K562 (cell line): ENCODE measurements around the gene SLC35G3. TPM values are rescaled to one million over a fixed set of nuclear protein-coding genes. Genes with fewer than 3 reads are reported as not detected.

ENCODE experiments used
- ATAC-seq: fragments of 200-7000 bp; cut with Tn5 transposase; 3 replicates; pipeline ENCODE4 v1.9.1; 2020; ENCODE audit warnings: moderate library complexity
- BruUV-seq: library from RNA; stranded (reverse); fragments of 400-500 nt; replicated peaks from 2 replicates; lab custom pipeline; 2021; lab: Mats Ljungman, UMichigan
- CTCF ChIA-PET: fragments of 300-600 bp; formaldehyde crosslinking; extraction: SDS; loops from one replicate; lab custom pipeline; 2021; ENCODE audit warnings: low intra/inter-chr PET ratio; lab: Yijun Ruan, JAX
- POLR2A ChIA-PET: fragments of 300-600, 350-650 bp; sonication (Branson Sonifier 250); formaldehyde crosslinking; extraction: SDS; loops from one replicate; lab custom pipeline; 2021; ENCODE audit warnings: antibody characterized with exemption, inconsistent platforms; lab: Yijun Ruan, JAX
- DNase-seq, 4 experiments: peaks; one replicate each; pipeline versions ENCODE4 v3.0.0 to v3.0.0-alpha.2; 2011 to 2018; ENCODE audit warnings: low spot score in 3 of 4, mixed read lengths in 3 of 4; ENCODE audit errors: extremely low read depth in 1 of 4
- FAIRE-seq: peaks from 2 replicates; lab custom pipeline; 2011; peaks lifted over from hg19 to GRCh38; lab: Jason Lieb, UNC
- H2AFZ ChIP-seq: 2 replicates; pipeline ENCODE4 v1.6.0; 2011; ENCODE audit warnings: low read depth, low read length, control low read depth, inconsistent platforms
- H3K27ac ChIP-seq: fragments of 200-600 bp; 3 replicates; pipeline ENCODE4 v1.8.0; 2011; ENCODE audit warnings: low read depth, mild to moderate bottlenecking, control low read depth, inconsistent platforms, low read length, moderate library complexity, mixed read lengths; ENCODE audit errors: extremely low read depth
- H3K27me3 ChIP-seq, 2 experiments: fragments of 300-600 bp in 1 of 2; 2 replicates in 1 of 2; 3 replicates in 1 of 2; pipeline versions ENCODE4 v1.6.0 to v1.8.0; 2011; ENCODE audit warnings: inconsistent platforms in 2 of 2, low read length in 2 of 2, mild to moderate bottlenecking in 1 of 2, mixed read lengths in 1 of 2, moderate library complexity in 1 of 2; ENCODE audit not compliant: control insufficient read depth in 2 of 2, insufficient read depth in 2 of 2
- H3K36me3 ChIP-seq: fragments of 300-600 bp; 3 replicates; pipeline ENCODE4 v1.8.0; 2011; ENCODE audit warnings: mild to moderate bottlenecking, low read length, inconsistent platforms; ENCODE audit not compliant: control insufficient read depth, insufficient read depth
- H3K4me1 ChIP-seq, 2 experiments: fragments of 200-600 bp in 1 of 2; replicated peaks in 1 of 2; 2 replicates in 1 of 2; 3 replicates in 1 of 2; pipeline versions ENCODE4 v1.5.1 to v1.8.0; 2011; ENCODE audit warnings: inconsistent platforms in 2 of 2, low read length in 2 of 2, mild to moderate bottlenecking in 1 of 2, mixed read lengths in 1 of 2, moderate library complexity in 1 of 2; ENCODE audit not compliant: control insufficient read depth in 2 of 2, insufficient read depth in 2 of 2
- H3K4me2 ChIP-seq: 2 replicates; pipeline ENCODE4 v1.6.1; 2011; ENCODE audit warnings: low read length, control low read depth, inconsistent platforms, mixed read lengths; ENCODE audit not compliant: insufficient read depth
- H3K4me3 ChIP-seq: fragments of 200-600 bp; sonication (generic), shearing (Covaris generic); 2 replicates; pipeline ENCODE4 v1.5.1; 2016; ENCODE audit warnings: control low read depth, inconsistent platforms
- H3K79me2 ChIP-seq: fragments of 200-600 bp; 3 replicates; pipeline ENCODE4 v1.8.0; 2011; ENCODE audit warnings: low read length, inconsistent platforms; ENCODE audit not compliant: control insufficient read depth, insufficient read depth
- H3K9ac ChIP-seq, 2 experiments: 2 replicates each; pipeline versions ENCODE4 v1.6.0 to v1.6.1; 2011; ENCODE audit warnings: low read depth in 2 of 2, low read length in 2 of 2, control low read depth in 1 of 2, inconsistent platforms in 1 of 2, mild to moderate bottlenecking in 1 of 2, mixed read lengths in 1 of 2; ENCODE audit not compliant: insufficient read depth in 1 of 2
- H3K9me1 ChIP-seq: one replicate; pipeline ENCODE4 v1.6.0; 2011; ENCODE audit warnings: inconsistent platforms, mild to moderate bottlenecking, low read length, moderate library complexity; ENCODE audit not compliant: control insufficient read depth, insufficient read depth
- H3K9me3 ChIP-seq: replicated peaks from 2 replicates; pipeline ENCODE4 v1.5.1; 2011; ENCODE audit warnings: low read depth, low read length, inconsistent platforms; ENCODE audit not compliant: control insufficient read depth, insufficient read depth
- H4K20me1 ChIP-seq: replicated peaks from 2 replicates; pipeline ENCODE4 v1.6.1; 2011; ENCODE audit warnings: low read length, inconsistent platforms, mixed read lengths; ENCODE audit not compliant: control insufficient read depth, insufficient read depth
- ATF1 ChIP-seq, 2 experiments: fragments of 450-650 bp in 1 of 2; IDR thresholded peaks; 2 replicates each; pipeline ENCODE4 v1.6.1; 2016; ENCODE audit warnings: missing compliant biosample characterization in 1 of 2, missing genetic modification characterization in 1 of 2
- E2F4 ChIP-seq: sonication (generic); formaldehyde crosslinking; IDR thresholded peaks from 2 replicates; pipeline ENCODE4 v1.8.0; 2022; ENCODE audit warnings: mild to moderate bottlenecking, low read depth, missing genetic modification reagents
- ELK3 ChIP-seq: fragments of 450-650 bp; formaldehyde crosslinking; IDR thresholded peaks from 2 replicates; pipeline ENCODE4 v1.4.0; 2020; ENCODE audit warnings: mild to moderate bottlenecking
- ETV1 ChIP-seq: fragments of 450-650 bp; conservative IDR thresholded peaks from 2 replicates; pipeline ENCODE4 v1.6.1; 2016; ENCODE audit warnings: missing genetic modification characterization, control low read depth, low read depth, missing compliant biosample characterization
- MED1 ChIP-seq: sonication (generic); formaldehyde crosslinking; IDR thresholded peaks from 2 replicates; pipeline ENCODE4 v1.8.1; 2023; ENCODE audit warnings: missing genetic modification reagents, borderline replicate concordance
- NCOA4 ChIP-seq: fragments of 450-650 bp; IDR thresholded peaks from 2 replicates; pipeline ENCODE4 v1.6.1; 2018; ENCODE audit warnings: mild to moderate bottlenecking; ENCODE audit not compliant: partially characterized antibody
- NR0B1 ChIP-seq: fragments of 450-650 bp; IDR thresholded peaks from one replicate; pipeline ENCODE4 v1.6.1; 2018; ENCODE audit warnings: mild to moderate bottlenecking, moderate library complexity; ENCODE audit not compliant: partially characterized antibody
- RNF2 ChIP-seq: sonication (generic); IDR thresholded peaks from 2 replicates; pipeline ENCODE4 v1.6.1; 2016
- STAT6 ChIP-seq: sonication (generic); formaldehyde crosslinking; IDR thresholded peaks from 2 replicates; pipeline ENCODE4 v1.8.1; 2023; ENCODE audit warnings: mild to moderate bottlenecking, missing genetic modification reagents
- ZBTB5 ChIP-seq: fragments of 450-650 bp; IDR thresholded peaks from 2 replicates; pipeline ENCODE4 v1.6.1; 2017; ENCODE audit warnings: antibody characterized with exemption
- ZFP36 ChIP-seq: fragments of 150-350 bp; IDR thresholded peaks from 2 replicates; pipeline ENCODE4 v1.6.1; 2018; ENCODE audit warnings: low read length, low read depth; ENCODE audit not compliant: partially characterized antibody
- WGBS: fragments of 100-300 bp; shearing (Covaris generic); methylation state at CpG from one replicate; pipeline ENCODE4 v1.1.6; 2016; ENCODE audit warnings: low coverage, mixed read lengths; ENCODE audit not compliant: insufficient coverage; ENCODE audit errors: missing lambda C conversion rate; 5-methylcytosine and 5-hydroxymethylcytosine counted together
- in situ Hi-C: fragments of 300-500 bp; cut with MboI; formaldehyde crosslinking; loops from 4 replicates; pipeline ENCODE4 v1.15.0; 2018; ENCODE audit warnings: inconsistent platforms, mixed read lengths
- intact Hi-C: fragments of 100-400 bp; cut with micrococcal nuclease; formaldehyde crosslinking; loops from 2 replicates; pipeline ENCODE4 v1.14.2; 2022
- polyA plus RNA-seq, 8 experiments: library from polyadenylated mRNA; depleted of rRNA in 4 of 8; stranded (reverse) in 5 of 8; unstranded in 3 of 8; fragments of >200 nt; fragmentation: Nextera tagmentation in 2 of 8; fragmentation: Illumina TruSeq in 1 of 8; extraction: Ambion mirVana in 2 of 8; extraction: Trizol in 1 of 8; gene quantifications; 2 replicates each; pipeline versions ENCODE4 v1.2.1 to v1.2.3, GENCODE V29; 2011 to 2014; ENCODE audit warnings: inconsistent platforms in 1 of 8, missing spikeins in 1 of 8
- total RNA-seq, 7 experiments: library from RNA; depleted of rRNA in 6 of 7; stranded (reverse); fragments of >200 nt in 6 of 7; fragmentation: Illumina TruSeq in 2 of 7; extraction: Trizol in 2 of 7; gene quantifications; 2 replicates each; pipeline versions ENCODE4 v1.2.1 to v1.2.3, GENCODE V29; 2011 to 2021; ENCODE audit warnings: low replicate concordance in 1 of 7

The SLC35G3 gene
- total and polyA plus RNA-seq, 9 of the 15 experiments (the other 6 are each of a cell fraction or from before 2014, with no cell fraction given) = not detected

GRCh38 chr17:35159940-35160339 is 34.3 kb downstream of the SLC35G3 start:
- 0% methylated on average over 2 of the region's 2 CpGs for WGBS
- no peak for TF ChIP-seq NR0B1
- TF ChIP-seq ETV1 (tag) = no peak
- TF ChIP-seq STAT6 (CRISPR knock-in tag) = no peak
- no peak for TF ChIP-seq MED1 (CRISPR knock-in tag)
- no peak for TF ChIP-seq RNF2
- TF ChIP-seq ELK3 (CRISPR knock-in tag) = no peak
- TF ChIP-seq NCOA4 = no peak
- TF ChIP-seq E2F4 = no peak
- TF ChIP-seq ZBTB5 = no peak
- TF ChIP-seq ZFP36 = no peak
- TF ChIP-seq ATF1 (CRISPR knock-in tag; IDR thresholded peaks at IDR 0.05) = no peak
- no peak for TF ChIP-seq ATF1 (tag; IDR thresholded peaks at IDR 0.05)

More at GRCh38 chr17:35159940-35160339, 34.3 kb downstream of the SLC35G3 start:
- Histone ChIP-seq H3K9me3 (no peaks in the 10 kb centered on the region), H3K27me3 (peaks cover 33 to 40% of the 10 kb centered on the region in 2 experiments), H3K27ac (no peak overlapping the region), H3K36me3 (no peaks in the 10 kb centered on the region), H3K4me1 (no peaks in the 10 kb centered on the region; a peak in 1 of 5 replicates), H3K4me2 (no peak overlapping the region), H4K20me1 (no peaks in the 10 kb centered on the region), H3K79me2 (no peaks in the 10 kb centered on the region), H3K4me3 (no peak overlapping the region), H3K9me1 (no peaks in the 10 kb centered on the region), H2AFZ (no peak overlapping the region), H3K9ac (no peak overlapping the region)
- in situ Hi-C loops = loop anchor here (10.0 kb wide), 1 partner anchor 595 kb away; the partner anchor contains the start of gene GAS2L2
- no peak for FAIRE-seq
- ChIA-PET CTCF (no interaction called here), POLR2A (no interaction called here)
- intact Hi-C loops = no loop called here
- BruUV-seq = no TSS peak
- no peak for DNase-seq
- no peak for ATAC-seq
